Endothelial cell of umbilical vein (primary cell): ENCODE results near the gene PLB1. TPM values are rescaled to one million over a fixed set of nuclear protein-coding genes. Genes with fewer than 3 reads are reported as not detected.

ENCODE experiments used
- BruUV-seq: library from RNA; stranded (reverse); fragments of 400-500 nt; replicated peaks from 2 replicates; lab custom pipeline; 2021; lab: Mats Ljungman, UMichigan
- CTCF ChIA-PET: fragments of 300-600, 350-600 bp; sonication (Branson Sonifier 250); formaldehyde crosslinking; loops from one replicate; lab custom pipeline; 2021; ENCODE audit warnings: antibody characterized with exemption, inconsistent platforms; lab: Charles Lee
- POLR2A ChIA-PET: fragments of 300-600, 350-600 bp; sonication (Branson Sonifier 250); formaldehyde crosslinking; loops from one replicate; lab custom pipeline; 2021; ENCODE audit warnings: antibody characterized with exemption, inconsistent platforms; lab: Charles Lee
- DNase-seq: peaks from one replicate; pipeline ENCODE4 v3.0.0-alpha.2; 2011; ENCODE audit warnings: low read depth, low spot score
- FAIRE-seq: peaks from 2 replicates; lab custom pipeline; 2011; peaks lifted over from hg19 to GRCh38; lab: Jason Lieb, UNC
- H2AFZ ChIP-seq: 2 replicates; pipeline ENCODE4 v1.6.0; 2012; ENCODE audit warnings: low read depth, low read length, control low read depth, inconsistent platforms
- H3K27ac ChIP-seq: 2 replicates; pipeline ENCODE4 v1.5.1; 2011; ENCODE audit warnings: low read depth, mild to moderate bottlenecking, control low read depth, low read length, moderate library complexity; ENCODE audit not compliant: insufficient read depth
- H3K27me3 ChIP-seq, 2 experiments: 2 replicates each; pipeline versions ENCODE4 v1.6.0 to v1.6.1; 2011; ENCODE audit warnings: low read length in 2 of 2, mixed read lengths in 1 of 2; ENCODE audit not compliant: control insufficient read depth in 2 of 2, insufficient read depth in 2 of 2
- H3K36me3 ChIP-seq, 2 experiments: 2 replicates in 1 of 2; 3 replicates in 1 of 2; pipeline ENCODE4 v1.5.1; 2011; ENCODE audit warnings: low read length in 2 of 2, mild to moderate bottlenecking in 1 of 2, moderate library complexity in 1 of 2; ENCODE audit not compliant: control insufficient read depth in 2 of 2, insufficient read depth in 2 of 2; ENCODE audit errors: extremely low read depth in 1 of 2
- H3K4me1 ChIP-seq: 3 replicates; pipeline ENCODE4 v1.5.1; 2011; ENCODE audit warnings: mild to moderate bottlenecking, low read length; ENCODE audit not compliant: control insufficient read depth, insufficient read depth; ENCODE audit errors: extremely low read depth
- H3K4me2 ChIP-seq: 2 replicates; pipeline ENCODE4 v1.6.1; 2011; ENCODE audit warnings: low read length, control low read depth, mixed read lengths; ENCODE audit not compliant: insufficient read depth
- H3K4me3 ChIP-seq, 3 experiments: fragments of 200-600 bp in 1 of 3; sonication (generic), shearing (Covaris generic) in 1 of 3; replicated peaks in 1 of 3; 2 replicates each; pipeline ENCODE4 v1.5.1; 2011 to 2016; ENCODE audit warnings: control low read depth in 3 of 3, low read length in 3 of 3, mild to moderate bottlenecking in 2 of 3, inconsistent platforms in 1 of 3, low read depth in 1 of 3, moderate library complexity in 1 of 3; ENCODE audit not compliant: insufficient read depth in 1 of 3
- H3K79me2 ChIP-seq: 2 replicates; pipeline ENCODE4 v1.6.0; 2012; ENCODE audit warnings: low read length, inconsistent platforms; ENCODE audit not compliant: control insufficient read depth, insufficient read depth
- H3K9ac ChIP-seq: replicated peaks from 2 replicates; pipeline ENCODE3; 2011; ENCODE audit warnings: low read length, control low read depth; ENCODE audit not compliant: insufficient read depth; ENCODE audit errors: extremely low read depth
- H3K9me1 ChIP-seq: replicated peaks from 3 replicates; pipeline ENCODE4 v1.6.0; 2011; ENCODE audit warnings: mild to moderate bottlenecking, low read length; ENCODE audit not compliant: control insufficient read depth, insufficient read depth; ENCODE audit errors: extremely low read depth
- H3K9me3 ChIP-seq: replicated peaks from 2 replicates; pipeline ENCODE4 v1.5.1; 2012; ENCODE audit warnings: low read length, inconsistent platforms; ENCODE audit not compliant: control insufficient read depth, insufficient read depth
- H4K20me1 ChIP-seq: replicated peaks from 2 replicates; pipeline ENCODE3; 2011; ENCODE audit warnings: mild to moderate bottlenecking, low read length; ENCODE audit not compliant: control insufficient read depth, insufficient read depth; ENCODE audit errors: extremely low read depth
- EZH2 ChIP-seq: IDR thresholded peaks from 2 replicates; pipeline ENCODE4 v1.6.1; 2012; ENCODE audit warnings: borderline replicate concordance, low read depth, mild to moderate bottlenecking, moderate library complexity, low read length, inconsistent platforms; ENCODE audit not compliant: severe bottlenecking
- FOS ChIP-seq: IDR thresholded peaks from 2 replicates; pipeline ENCODE4 v1.6.1; 2011; ENCODE audit warnings: mild to moderate bottlenecking, low read length, moderate library complexity, borderline replicate concordance; ENCODE audit not compliant: insufficient read depth
- GATA2 ChIP-seq: IDR thresholded peaks from 2 replicates; pipeline ENCODE4 v1.7.0; 2011; ENCODE audit warnings: low read depth, mild to moderate bottlenecking, moderate library complexity, mixed read lengths, low read length; ENCODE audit not compliant: insufficient read length, insufficient read depth
- JUN ChIP-seq: IDR thresholded peaks from 2 replicates; pipeline ENCODE4 v1.6.1; 2011; ENCODE audit warnings: borderline replicate concordance, low read depth; ENCODE audit not compliant: insufficient read length, insufficient read depth
- MYC ChIP-seq: IDR thresholded peaks from one replicate; pipeline ENCODE4 v1.6.1; 2011; ENCODE audit warnings: mild to moderate bottlenecking, low read depth, low read length
- POLR2A ChIP-seq: IDR thresholded peaks from 2 replicates; pipeline ENCODE4 v1.6.1; 2012; ENCODE audit warnings: low read depth, mild to moderate bottlenecking, control low read depth, low read length
- POLR2AphosphoS5 ChIP-seq: IDR thresholded peaks from 2 replicates; pipeline ENCODE4 v1.6.1; 2012; ENCODE audit warnings: low read depth, mild to moderate bottlenecking, control low read depth, low read length, moderate library complexity; ENCODE audit not compliant: insufficient read depth
- dilution Hi-C: fragments of 300-500 bp; cut with MboI; formaldehyde crosslinking; loops from one replicate; pipeline ENCODE4 v1.15.0; 2019; ENCODE audit warnings: low sequenced_read_pairs; ENCODE audit not compliant: extremely low pct_ligation_motif_present
- intact Hi-C: fragments of 100-400 bp; cut with micrococcal nuclease; formaldehyde crosslinking; loops from one replicate; pipeline ENCODE4 v1.10.0; 2022
- polyA plus RNA-seq, 4 experiments: library from polyadenylated mRNA; depleted of rRNA in 3 of 4; stranded (reverse) in 3 of 4; unstranded in 1 of 4; fragments of >200 nt; gene quantifications; 2 replicates each; pipeline versions ENCODE4 v1.2.1 to v1.2.3, GENCODE V29; 2011 to 2012; ENCODE audit warnings: missing spikeins in 1 of 4
- total RNA-seq: library from RNA; stranded (reverse); gene quantifications from 2 replicates; pipeline ENCODE4 v1.2.3, GENCODE V29; 2021
- TF ChIP-seq, protein P1 (sequence below): IDR thresholded peaks from 2 replicates; pipeline ENCODE4 v1.6.1; 2011; ENCODE audit not compliant: insufficient read depth, insufficient read length
- TF ChIP-seq, protein P2 (sequence below), 2 donors: IDR thresholded peaks; 1 replicate in 1 of 2; 2 replicates in 1 of 2; pipeline ENCODE4 v1.5.1; 2011; ENCODE audit warnings: low read length in 2 of 2, mild to moderate bottlenecking in 2 of 2, moderate library complexity in 2 of 2, control low read depth in 1 of 2, inconsistent platforms in 1 of 2, low read depth in 1 of 2; ENCODE audit not compliant: insufficient read depth in 1 of 2; ENCODE audit errors: extremely low read depth in 1 of 2

The PLB1 gene
- total and polyA plus RNA-seq, 2 donors (not counting 3 experiments of a cell fraction or from before 2014, with no cell fraction given): 0.75 to 0.80 TPM

DNA sequence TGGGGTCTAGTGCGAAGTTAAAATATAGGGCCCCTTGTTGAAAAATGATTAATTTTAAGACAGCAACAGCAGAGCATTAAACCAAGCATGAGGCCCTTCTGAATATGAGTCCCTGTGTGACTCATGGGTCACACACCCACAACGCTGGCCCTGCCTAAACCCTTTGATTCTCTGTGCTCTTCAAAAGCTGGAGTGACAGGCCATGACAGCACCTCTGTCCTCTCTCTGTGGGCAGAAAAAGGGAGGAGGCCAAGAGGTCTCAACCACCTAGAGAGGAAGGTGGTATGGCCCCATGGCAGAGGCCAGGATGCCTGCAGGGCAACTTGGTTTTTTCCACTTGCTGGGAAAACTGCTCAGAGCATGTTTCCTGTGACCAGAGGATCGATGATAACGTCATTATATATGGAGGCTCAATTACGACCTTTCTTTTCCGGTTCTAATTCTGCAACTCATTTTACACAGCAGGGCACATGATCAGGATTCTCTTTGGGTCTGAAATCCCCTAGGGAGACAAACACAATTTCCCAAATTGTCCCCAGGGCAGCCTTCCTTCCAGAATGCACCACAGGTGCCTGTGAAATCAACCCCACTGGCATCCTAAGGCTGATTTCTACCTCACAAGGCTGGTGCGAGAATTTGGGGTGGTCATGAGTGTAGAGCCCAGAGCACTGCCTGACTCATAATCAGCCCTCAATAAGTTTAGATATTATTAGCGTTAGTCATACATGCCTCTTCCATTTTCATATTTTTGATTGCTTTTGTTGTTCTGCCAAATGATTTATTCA is 153.8 kb downstream of the PLB1 start:
- Histone ChIP-seq H3K36me3 (no peaks in the 10 kb centered on the region), H3K79me2 (no peaks in the 10 kb centered on the region), H3K4me2 (peak overlapping the region; percentile 48), H3K27me3 (no peaks in the 10 kb centered on the region), H4K20me1 (no peaks in the 10 kb centered on the region), H3K9me1 (no peaks in the 10 kb centered on the region), H2AFZ (peak overlapping the region; percentile 56), H3K9me3 (no peaks in the 10 kb centered on the region), H3K4me1 (peaks cover 14% of the 10 kb centered on the region), H3K27ac (peak overlapping the region; percentile 73), H3K9ac (no peak overlapping the region), H3K4me3 (no peak overlapping the region)
- CTCF ChIA-PET: no interaction called here
- POLR2A ChIA-PET: no interaction called here
- dilution Hi-C loops (no loop called here), intact Hi-C loops (loop anchor here (1.0 kb wide), 1 partner anchor 28 kb away; no protein-coding TSS in a partner anchor)
- BruUV-seq: TSS peak; percentile 30
- TF ChIP-seq POLR2A: no peak
- TF ChIP-seq EZH2: no peak
- TF ChIP-seq FOS: peak; percentile 47
- peak; percentile 24 for TF ChIP-seq POLR2AphosphoS5
- no peak for TF ChIP-seq GATA2
- TF ChIP-seq, protein P1, sequence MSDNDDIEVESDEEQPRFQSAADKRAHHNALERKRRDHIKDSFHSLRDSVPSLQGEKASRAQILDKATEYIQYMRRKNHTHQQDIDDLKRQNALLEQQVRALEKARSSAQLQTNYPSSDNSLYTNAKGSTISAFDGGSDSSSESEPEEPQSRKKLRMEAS: no peak
- TF ChIP-seq MYC: no peak
- TF ChIP-seq, protein P2, sequence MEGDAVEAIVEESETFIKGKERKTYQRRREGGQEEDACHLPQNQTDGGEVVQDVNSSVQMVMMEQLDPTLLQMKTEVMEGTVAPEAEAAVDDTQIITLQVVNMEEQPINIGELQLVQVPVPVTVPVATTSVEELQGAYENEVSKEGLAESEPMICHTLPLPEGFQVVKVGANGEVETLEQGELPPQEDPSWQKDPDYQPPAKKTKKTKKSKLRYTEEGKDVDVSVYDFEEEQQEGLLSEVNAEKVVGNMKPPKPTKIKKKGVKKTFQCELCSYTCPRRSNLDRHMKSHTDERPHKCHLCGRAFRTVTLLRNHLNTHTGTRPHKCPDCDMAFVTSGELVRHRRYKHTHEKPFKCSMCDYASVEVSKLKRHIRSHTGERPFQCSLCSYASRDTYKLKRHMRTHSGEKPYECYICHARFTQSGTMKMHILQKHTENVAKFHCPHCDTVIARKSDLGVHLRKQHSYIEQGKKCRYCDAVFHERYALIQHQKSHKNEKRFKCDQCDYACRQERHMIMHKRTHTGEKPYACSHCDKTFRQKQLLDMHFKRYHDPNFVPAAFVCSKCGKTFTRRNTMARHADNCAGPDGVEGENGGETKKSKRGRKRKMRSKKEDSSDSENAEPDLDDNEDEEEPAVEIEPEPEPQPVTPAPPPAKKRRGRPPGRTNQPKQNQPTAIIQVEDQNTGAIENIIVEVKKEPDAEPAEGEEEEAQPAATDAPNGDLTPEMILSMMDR (IDR thresholded peaks at IDR 0.05; ENCODE audit: extremely low read depth in 1 of 2, insufficient read depth in 1 of 2, low read depth in 1 of 2, low read length in 2 of 2): no peak
- TF ChIP-seq JUN: no peak
- DNase-seq (peak; percentile 40), FAIRE-seq (peak; percentile 56)
